Uterus (tissue), 2 donors: ENCODE measurements around the gene GGPS1.

Experiments used
- POLR2A ChIP-seq, 2 donors: fragments of 450-650 bp; IDR thresholded peaks; one replicate each; pipeline ENCODE4 v1.6.1; 2016; ENCODE audit warnings: antibody characterized with exemption in 2 of 2, mild to moderate bottlenecking in 1 of 2, moderate library complexity in 1 of 2
- TF ChIP-seq, protein P1 (sequence below), 4 experiments: fragments of 200-600 bp in 2 of 4; fragments of 450-650 bp in 2 of 4; sonication (generic) in 2 of 4; IDR thresholded peaks; one replicate each; pipeline ENCODE4 v1.5.1; 2016 to 2019; ENCODE audit warnings: antibody characterized with exemption in 4 of 4, mild to moderate bottlenecking in 2 of 4, moderate library complexity in 1 of 4

DNA sequence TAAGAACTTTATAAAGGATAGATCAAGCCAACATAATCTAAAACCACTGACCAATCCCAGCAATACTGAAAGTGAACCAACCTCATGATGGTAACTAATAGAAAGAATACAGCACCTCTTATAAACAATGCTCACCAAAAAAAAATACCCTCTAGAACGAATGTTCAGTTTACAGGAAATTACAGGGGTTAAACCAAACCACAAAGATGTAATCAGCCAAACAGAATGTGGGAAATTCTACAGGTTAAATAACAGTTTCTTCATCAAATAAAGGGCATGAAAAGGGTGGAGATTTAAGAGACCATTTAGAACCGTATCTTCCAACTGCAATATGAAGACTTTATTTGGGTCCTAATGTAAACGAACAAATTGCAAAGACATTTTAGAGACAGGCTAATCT lies 30.8 kb upstream of the GGPS1 start:
- TF ChIP-seq, protein P1, sequence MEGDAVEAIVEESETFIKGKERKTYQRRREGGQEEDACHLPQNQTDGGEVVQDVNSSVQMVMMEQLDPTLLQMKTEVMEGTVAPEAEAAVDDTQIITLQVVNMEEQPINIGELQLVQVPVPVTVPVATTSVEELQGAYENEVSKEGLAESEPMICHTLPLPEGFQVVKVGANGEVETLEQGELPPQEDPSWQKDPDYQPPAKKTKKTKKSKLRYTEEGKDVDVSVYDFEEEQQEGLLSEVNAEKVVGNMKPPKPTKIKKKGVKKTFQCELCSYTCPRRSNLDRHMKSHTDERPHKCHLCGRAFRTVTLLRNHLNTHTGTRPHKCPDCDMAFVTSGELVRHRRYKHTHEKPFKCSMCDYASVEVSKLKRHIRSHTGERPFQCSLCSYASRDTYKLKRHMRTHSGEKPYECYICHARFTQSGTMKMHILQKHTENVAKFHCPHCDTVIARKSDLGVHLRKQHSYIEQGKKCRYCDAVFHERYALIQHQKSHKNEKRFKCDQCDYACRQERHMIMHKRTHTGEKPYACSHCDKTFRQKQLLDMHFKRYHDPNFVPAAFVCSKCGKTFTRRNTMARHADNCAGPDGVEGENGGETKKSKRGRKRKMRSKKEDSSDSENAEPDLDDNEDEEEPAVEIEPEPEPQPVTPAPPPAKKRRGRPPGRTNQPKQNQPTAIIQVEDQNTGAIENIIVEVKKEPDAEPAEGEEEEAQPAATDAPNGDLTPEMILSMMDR (IDR thresholded peaks at IDR 0.05) = no peak
- TF ChIP-seq POLR2A (IDR thresholded peaks at IDR 0.05) = no peak
